ENCODE measurements around the gene DOCK6. TPM values are rescaled to one million over a fixed set of nuclear protein-coding genes. Genes with fewer than 3 reads are reported as not detected.

The DOCK6 gene
- total RNA-seq, 2 donors from 2014 or later, result 77.1 to 89.2 TPM

DNA sequence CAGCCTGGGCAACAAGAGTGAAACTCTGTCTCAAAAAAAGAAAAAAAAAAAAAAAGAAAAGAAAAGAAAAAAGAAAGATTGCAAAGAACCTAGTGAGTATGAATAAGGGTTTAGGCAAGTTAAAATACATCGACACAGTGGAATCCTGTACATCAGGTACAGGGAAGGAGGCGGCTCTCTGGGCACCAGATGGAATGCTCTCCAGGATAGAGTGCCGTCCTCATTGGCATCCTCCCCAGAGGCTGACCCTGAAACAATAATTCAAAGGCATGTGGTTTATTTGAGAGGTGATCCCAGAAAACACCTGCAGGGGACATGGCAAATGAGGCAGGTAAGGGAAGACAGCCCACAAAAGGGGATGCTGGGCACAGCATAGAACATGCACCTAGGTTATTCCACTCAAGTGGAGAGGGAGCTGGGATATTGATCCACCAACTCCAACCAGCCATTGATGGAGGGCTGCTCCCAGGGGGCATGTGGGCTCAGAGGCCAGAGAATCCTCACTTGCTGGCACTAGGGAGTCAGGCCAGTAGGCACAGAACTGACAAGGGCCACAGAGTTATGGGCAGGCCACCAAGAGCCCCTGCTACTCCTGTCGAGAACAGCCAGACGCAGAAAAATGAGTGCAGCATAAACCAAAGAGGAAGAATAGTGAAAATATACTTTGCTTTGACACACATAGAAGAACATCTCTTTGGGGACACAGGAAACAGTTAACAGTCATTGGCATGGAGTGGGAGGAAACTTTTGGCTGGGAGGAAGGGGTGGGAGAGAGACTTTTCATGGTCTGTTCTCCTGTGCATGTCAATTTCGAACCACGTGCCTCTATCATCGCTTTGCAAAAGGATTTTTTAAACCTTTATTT lies 37.9 kb upstream of the DOCK6 start:
- H3K4me1 ChIP-seq, result no peaks in the 10 kb centered on the region
- TF ChIP-seq, protein P1, sequence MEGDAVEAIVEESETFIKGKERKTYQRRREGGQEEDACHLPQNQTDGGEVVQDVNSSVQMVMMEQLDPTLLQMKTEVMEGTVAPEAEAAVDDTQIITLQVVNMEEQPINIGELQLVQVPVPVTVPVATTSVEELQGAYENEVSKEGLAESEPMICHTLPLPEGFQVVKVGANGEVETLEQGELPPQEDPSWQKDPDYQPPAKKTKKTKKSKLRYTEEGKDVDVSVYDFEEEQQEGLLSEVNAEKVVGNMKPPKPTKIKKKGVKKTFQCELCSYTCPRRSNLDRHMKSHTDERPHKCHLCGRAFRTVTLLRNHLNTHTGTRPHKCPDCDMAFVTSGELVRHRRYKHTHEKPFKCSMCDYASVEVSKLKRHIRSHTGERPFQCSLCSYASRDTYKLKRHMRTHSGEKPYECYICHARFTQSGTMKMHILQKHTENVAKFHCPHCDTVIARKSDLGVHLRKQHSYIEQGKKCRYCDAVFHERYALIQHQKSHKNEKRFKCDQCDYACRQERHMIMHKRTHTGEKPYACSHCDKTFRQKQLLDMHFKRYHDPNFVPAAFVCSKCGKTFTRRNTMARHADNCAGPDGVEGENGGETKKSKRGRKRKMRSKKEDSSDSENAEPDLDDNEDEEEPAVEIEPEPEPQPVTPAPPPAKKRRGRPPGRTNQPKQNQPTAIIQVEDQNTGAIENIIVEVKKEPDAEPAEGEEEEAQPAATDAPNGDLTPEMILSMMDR (IDR thresholded peaks at IDR 0.05), result no peak
- TF ChIP-seq POLR2A (IDR thresholded peaks at IDR 0.05), result no peak
- H3K9me3 ChIP-seq, result no peaks in the 10 kb centered on the region
- intact Hi-C loops (cut with DNase I), result loop anchor here (10.0 kb wide), 2 partner anchors 185 to 285 kb away; partner anchors contain the start of gene ELAVL3
- H3K36me3 ChIP-seq (replicated peaks in 1 of 2; ENCODE audit: insufficient read depth in 1 of 2, low read depth in 2 of 2), result no peaks in the 10 kb centered on the region
- DNase-seq (no peak), ATAC-seq (no peak)
- no peak overlapping the region for H3K27ac ChIP-seq
- H3K4me3 ChIP-seq, result no peak overlapping the region
- WGBS, 2 donors, result 71 to 74% methylated on average over 8 of the region's 8 CpGs
- no peaks in the 10 kb centered on the region for H3K27me3 ChIP-seq

DNA sequence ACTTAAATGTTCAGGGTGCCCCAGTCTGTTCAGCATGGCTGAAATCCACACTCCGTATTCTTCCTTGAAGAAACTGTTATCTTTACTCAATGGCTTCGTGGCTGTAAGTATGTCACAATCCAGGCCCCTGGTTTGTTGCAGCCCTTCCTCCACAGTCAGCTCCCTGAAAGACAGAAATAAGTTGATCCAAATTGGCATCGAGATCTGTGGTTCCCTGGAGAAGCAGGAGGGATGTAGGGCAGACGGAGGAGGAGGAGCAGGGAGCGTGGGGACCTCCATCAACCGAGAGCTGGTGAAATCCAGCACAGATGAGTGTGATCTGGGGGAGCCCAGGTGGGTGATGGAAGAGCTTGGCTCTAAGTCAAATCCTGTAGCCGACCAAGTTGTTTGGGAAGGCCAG lies 33.9 kb upstream of the DOCK6 start:
- Histone ChIP-seq H3K27ac (no peak overlapping the region), H3K9me3 (no peaks in the 10 kb centered on the region), H3K36me3 (replicated peaks in 1 of 2; ENCODE audit: insufficient read depth in 1 of 2, low read depth in 2 of 2) (no peaks in the 10 kb centered on the region), H3K4me1 (peaks cover 10% of the 10 kb centered on the region), H3K27me3 (no peaks in the 10 kb centered on the region), H3K4me3 (no peak overlapping the region)
- DNase-seq, result no peak
- intact Hi-C loops (cut with DNase I), result loop anchor here (10.0 kb wide), 2 partner anchors 189 to 289 kb away; partner anchors contain the start of gene ELAVL3
- no peak for ATAC-seq
- WGBS, 2 donors, result 54% methylated on average over 7 of the region's 7 CpGs
- TF ChIP-seq, protein P1 (IDR thresholded peaks at IDR 0.05), result no peak
- no peak for TF ChIP-seq POLR2A (IDR thresholded peaks at IDR 0.05)

DNA sequence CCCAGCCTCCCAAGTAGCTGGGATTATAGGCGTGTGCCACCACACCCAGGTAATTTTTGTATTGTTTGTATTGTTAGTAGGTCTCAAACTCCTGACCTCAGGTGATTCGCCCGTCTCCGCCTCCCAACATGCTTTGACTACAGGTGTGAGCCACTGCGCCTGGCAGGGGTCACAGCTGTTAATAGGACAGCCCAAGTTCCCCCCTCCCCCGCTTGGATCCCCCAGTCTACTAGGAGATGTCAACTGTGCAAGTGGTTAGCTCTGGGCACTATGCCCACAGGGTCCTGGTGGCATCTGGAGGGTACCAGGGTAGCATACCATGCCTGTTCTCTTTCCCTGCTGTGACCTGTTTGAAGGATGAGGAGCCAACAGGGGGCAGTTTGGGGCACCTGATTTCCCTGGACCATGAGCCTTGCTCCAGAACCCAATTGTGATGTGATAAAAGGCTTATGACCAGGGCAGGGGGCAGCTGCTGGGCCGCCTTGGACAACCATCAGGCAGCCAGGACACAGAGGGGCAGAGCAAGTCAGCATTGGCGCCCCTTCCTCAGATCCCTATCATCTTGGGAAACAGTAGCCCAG lies 33.4 kb upstream of the DOCK6 start, which contains the start of gene TSPAN16:
Gene TSPAN16, plus strand, starts transcription at position 496 of the 581 bp plus-strand sequence. CDS start 138 bp downstream, outside the sequence.
- H3K27ac ChIP-seq, result no peak within 1 kb of the TSS
- intact Hi-C loops (cut with DNase I), result loop anchor here (10.0 kb wide), 2 partner anchors 189 to 289 kb away; partner anchors contain the start of gene ELAVL3
- 83 to 88% methylated on average over 5 to 8 of the region's 8 CpGs for WGBS, 2 donors
- ATAC-seq (no peak), DNase-seq (no peak)
- H3K4me1 ChIP-seq, result peaks cover 10% of the 10 kb centered on the region
- no peak for TF ChIP-seq POLR2A (IDR thresholded peaks at IDR 0.05)
- TF ChIP-seq, protein P1 (IDR thresholded peaks at IDR 0.05), result no peak
- H3K9me3 ChIP-seq, result no peaks in the 10 kb centered on the region
- H3K36me3 ChIP-seq (replicated peaks in 1 of 2; ENCODE audit: insufficient read depth in 1 of 2, low read depth in 2 of 2), result no peaks in the 10 kb centered on the region
- H3K4me3 ChIP-seq, result no peak within 1 kb of the TSS
- no peaks in the 10 kb centered on the region for H3K27me3 ChIP-seq

DNA sequence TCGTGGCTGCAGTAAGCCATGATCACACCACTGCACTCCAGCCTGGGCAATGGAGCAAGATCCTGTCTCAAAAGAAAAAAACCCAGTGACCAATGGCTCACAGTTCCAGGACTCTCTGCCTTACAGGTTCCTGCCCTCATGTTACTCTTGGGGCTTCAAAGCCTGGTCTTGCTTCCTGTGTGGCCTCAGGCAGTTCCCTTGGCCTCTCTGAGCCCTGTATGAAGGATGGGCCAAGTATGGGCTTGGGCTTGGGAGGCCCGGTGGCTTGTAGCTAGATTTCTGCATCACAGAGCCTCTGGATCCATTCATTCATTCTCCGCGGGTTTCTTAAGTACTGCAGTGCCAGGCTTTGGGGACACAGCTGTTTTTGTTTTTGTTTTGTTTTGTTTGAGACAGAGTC lies 32.9 kb upstream of the DOCK6 start:
- H3K9me3 ChIP-seq, result no peaks in the 10 kb centered on the region
- TF ChIP-seq POLR2A (IDR thresholded peaks at IDR 0.05), result no peak
- TF ChIP-seq, protein P1 (IDR thresholded peaks at IDR 0.05), result no peak
- intact Hi-C loops (cut with DNase I), result loop anchor here (10.0 kb wide), 2 partner anchors 190 to 290 kb away; partner anchors contain the start of gene ELAVL3
- H3K36me3 ChIP-seq (replicated peaks in 1 of 2; ENCODE audit: insufficient read depth in 1 of 2, low read depth in 2 of 2), result no peaks in the 10 kb centered on the region
- no peak overlapping the region for H3K4me3 ChIP-seq
- H3K4me1 ChIP-seq, result peaks cover 10% of the 10 kb centered on the region
- no peak overlapping the region for H3K27ac ChIP-seq
- H3K27me3 ChIP-seq, result no peaks in the 10 kb centered on the region
- DNase-seq (no peak), ATAC-seq (no peak)
- WGBS, 2 donors, result 43 to 85% methylated on average over 1 to 4 of the region's 4 CpGs
